ENCODE measurements around the gene SYNGAP1. TPM values are rescaled to one million over a fixed set of nuclear protein-coding genes. Genes with fewer than 3 reads are reported as not detected.
A peak's percentile ranks its signal among the peaks of the same experiment; 100 is the strongest.

Gene SYNGAP1
- total and polyA plus RNA-seq, 9 of the 15 experiments (the other 6 are each of a cell fraction or from before 2014, with no cell fraction given) = 0.01 to 22.8 (median 3.2) TPM

GRCh38 chr6:33410050-33410710 lies 9.7 kb upstream of the SYNGAP1 start (continued):
- TF ChIP-seq PBX2 (CRISPR knock-in tag; IDR thresholded peaks at IDR 0.05; ENCODE audit: low read depth) = no peak
- TF ChIP-seq PBX2 (tag; conservative IDR thresholded peaks at IDR 0.05; ENCODE audit: low read depth) = no peak
- peak; percentile 53; the same call in 1 of the 2 replicates for TF ChIP-seq ZNF263 (CRISPR knock-in tag; IDR thresholded peaks at IDR 0.05; ENCODE audit: borderline replicate concordance)
- no peak for TF ChIP-seq STAT5A (IDR thresholded peaks at IDR 0.05; ENCODE audit: borderline replicate concordance, low read length)
- peak; percentile 93 for TF ChIP-seq HMBOX1 (IDR thresholded peaks at IDR 0.05)
- TF ChIP-seq POLR3A (IDR thresholded peaks at IDR 0.05; ENCODE audit: borderline replicate concordance, extremely low read depth, insufficient read depth, insufficient read length) = no peak
- TF ChIP-seq NFYB (IDR thresholded peaks at IDR 0.05; ENCODE audit: extremely low read depth, insufficient read length) = peak; percentile 90
- TF ChIP-seq JUND (IDR thresholded peaks at IDR 0.05; ENCODE audit: borderline replicate concordance, low read depth, low read length) = peak; percentile 57
- peak; percentile 12; the same call in 1 of the 3 replicates for TF ChIP-seq JUND (tag; IDR thresholded peaks at IDR 0.05; ENCODE audit: borderline replicate concordance, low read depth, low read length)
- TF ChIP-seq GTF2A2 (tag; IDR thresholded peaks at IDR 0.05) = no peak
- no peak for TF ChIP-seq ZNF311 (CRISPR knock-in tag; IDR thresholded peaks at IDR 0.05)
- TF ChIP-seq TOE1 (IDR thresholded peaks at IDR 0.05; ENCODE audit: borderline replicate concordance) = peak; percentile 72; the same call in 1 of the 2 replicates
- no peak for TF ChIP-seq TOE1 (CRISPR knock-in tag; IDR thresholded peaks at IDR 0.05; ENCODE audit: borderline replicate concordance, low read depth)
- TF ChIP-seq NKRF (IDR thresholded peaks at IDR 0.05; ENCODE audit: borderline replicate concordance) = no peak
- no peak for TF ChIP-seq NCOA4 (IDR thresholded peaks at IDR 0.05; ENCODE audit: partially characterized antibody)
- TF ChIP-seq POLR2B (IDR thresholded peaks at IDR 0.05; ENCODE audit: low read depth, partially characterized antibody) = peak; percentile 89
- TF ChIP-seq TCF3 (CRISPR knock-in tag; IDR thresholded peaks at IDR 0.05) = peak; percentile 45
- peak; percentile 53 for TF ChIP-seq SAP30 (IDR thresholded peaks at IDR 0.05; ENCODE audit: borderline replicate concordance, insufficient read depth, low read depth, low read length, poor library complexity, severe bottlenecking)
- TF ChIP-seq SMARCE1 (IDR thresholded peaks at IDR 0.05) = 0 out of 2 replicates have a peak, but pooled peaks have one; percentile 49
- peak; percentile 57 for TF ChIP-seq CHD2 (IDR thresholded peaks at IDR 0.05; ENCODE audit: low read depth, low read length)
